ENCODE data around the gene ZNF664. TPM values are rescaled to one million over a fixed set of nuclear protein-coding genes. Genes with fewer than 3 reads are reported as not detected.
A peak's percentile ranks its signal among the peaks of the same experiment; 100 is the strongest.

ZNF664 gene
- polyA plus RNA-seq, 3 donors = 1.5 to 20.9 (median 2.7) TPM

- Mint-ChIP-seq H3K4me1 (peaks cover 25% of the 10 kb centered on the region), H3K9me3 (no peaks in the 10 kb centered on the region), H3K4me3 (peak overlapping the region in 1 of 2 donors; percentile 79), H3K27ac (peak overlapping the region in 2 of 7 donors; percentile 12 to 19), H3K36me3 (peaks cover 16 to 28% of the 10 kb centered on the region in 2 donors), H3K27me3 (ENCODE audit: low read depth in 3 of 3) (peaks cover 0 to 2% (median 0%) of the 10 kb centered on the region in 3 donors)
- Histone ChIP-seq H3K4me1 (ENCODE audit: control insufficient read depth in 1 of 2, insufficient read depth in 2 of 2, low read length in 2 of 2) (peaks cover 21 to 28% of the 10 kb centered on the region in 2 donors), H3K4me3 (replicated peaks in 1 of 3; ENCODE audit: low read depth in 2 of 3, low read length in 3 of 3) (peak overlapping the region in 1 of 3 experiments; percentile 10), H3K36me3 (replicated peaks in 1 of 2; ENCODE audit: control insufficient read depth in 1 of 2, insufficient read depth in 2 of 2, low read length in 2 of 2) (peaks cover 9 to 22% of the 10 kb centered on the region in 2 donors), H3K4me2 (replicated peaks; ENCODE audit: extremely low read depth, low read length, poor library complexity, severe bottlenecking) (peak overlapping the region; percentile 43), H3K27me3 (ENCODE audit: control insufficient read depth in 2 of 2, insufficient read depth in 2 of 2, low read length in 2 of 2) (no peaks in the 10 kb centered on the region), H4K20me1 (ENCODE audit: insufficient read depth, low read length) (no peaks in the 10 kb centered on the region), H3K9ac (ENCODE audit: insufficient read depth, low read length, poor library complexity, severe bottlenecking) (no peak overlapping the region), H2AFZ (ENCODE audit: insufficient read depth, low read depth, low read length, poor library complexity, severe bottlenecking) (peak overlapping the region; percentile 30), H3K79me2 (ENCODE audit: insufficient read depth, low read length) (no peaks in the 10 kb centered on the region), H3K27ac (ENCODE audit: low read depth in 1 of 2, low read length in 2 of 2) (no peak overlapping the region), H3K9me3 (replicated peaks in 1 of 2; ENCODE audit: control insufficient read depth in 1 of 2, insufficient read depth in 1 of 2, low read length in 2 of 2) (no peaks in the 10 kb centered on the region)
- intact Hi-C loops (cut with micrococcal nuclease) = no loop called here
- TF ChIP-seq CTCF (IDR thresholded peaks at IDR 0.05) = no peak
- DNase-seq = no peak
- 67% methylated on average over 6 of the region's 14 CpGs for WGBS (ENCODE audit: insufficient coverage)
Measured at GRCh38 chr12:124006846-124007713, 34.1 kb downstream of the ZNF664 start.

GRCh38 chr12:124007826-124008570, 35.0 kb downstream of the ZNF664 start:
- 44% methylated on average over 5 of the region's 9 CpGs for WGBS (ENCODE audit: insufficient coverage)
- H3K36me3 Mint-ChIP-seq = peaks cover 23 to 33% of the 10 kb centered on the region in 2 donors
- Histone ChIP-seq H3K4me2 (replicated peaks; ENCODE audit: extremely low read depth, low read length, poor library complexity, severe bottlenecking) (no peak overlapping the region), H2AFZ (ENCODE audit: insufficient read depth, low read depth, low read length, poor library complexity, severe bottlenecking) (no peak overlapping the region), H3K27ac (ENCODE audit: low read depth in 1 of 2, low read length in 2 of 2) (no peak overlapping the region), H3K27me3 (ENCODE audit: control insufficient read depth in 2 of 2, insufficient read depth in 2 of 2, low read length in 2 of 2) (no peaks in the 10 kb centered on the region), H3K9ac (ENCODE audit: insufficient read depth, low read length, poor library complexity, severe bottlenecking) (no peak overlapping the region), H3K9me3 (replicated peaks in 1 of 2; ENCODE audit: control insufficient read depth in 1 of 2, insufficient read depth in 1 of 2, low read length in 2 of 2) (no peaks in the 10 kb centered on the region), H3K79me2 (ENCODE audit: insufficient read depth, low read length) (no peaks in the 10 kb centered on the region), H3K36me3 (replicated peaks in 1 of 2; ENCODE audit: control insufficient read depth in 1 of 2, insufficient read depth in 2 of 2, low read length in 2 of 2) (peaks cover 14 to 31% of the 10 kb centered on the region in 2 donors), H3K4me3 (replicated peaks in 1 of 3; ENCODE audit: low read depth in 2 of 3, low read length in 3 of 3) (no peak overlapping the region), H4K20me1 (ENCODE audit: insufficient read depth, low read length) (no peaks in the 10 kb centered on the region), H3K4me1 (ENCODE audit: control insufficient read depth in 1 of 2, insufficient read depth in 2 of 2, low read length in 2 of 2) (peaks cover 21 to 28% of the 10 kb centered on the region in 2 donors)
- H3K27me3 Mint-ChIP-seq (ENCODE audit: low read depth in 3 of 3) = peaks cover 0 to 2% (median 0%) of the 10 kb centered on the region in 3 donors
- H3K4me3 Mint-ChIP-seq = peak overlapping the region in 1 of 2 donors; percentile 16
- H3K9me3 Mint-ChIP-seq = no peaks in the 10 kb centered on the region
- DNase-seq = peak; percentile 29 to 78 (median 44)
- no peak for TF ChIP-seq CTCF (IDR thresholded peaks at IDR 0.05)
- intact Hi-C loops (cut with micrococcal nuclease) = no loop called here
- H3K27ac Mint-ChIP-seq = peak overlapping the region in 2 of 7 donors; percentile 1 to 23
- peaks cover 25% of the 10 kb centered on the region for H3K4me1 Mint-ChIP-seq
